Measurements from ENCODE around the gene SGO1. TPM values are rescaled to one million over a fixed set of nuclear protein-coding genes. Genes with fewer than 3 reads are reported as not detected.

Gene SGO1
- total RNA-seq, 2 donors from 2014 or later, result 0.14 TPM; not detected in 1

- no peak for ATAC-seq (ENCODE audit: insufficient number of reproducible peaks, low FRiP score, low read depth)
- no peak for TF ChIP-seq CTCF (IDR thresholded peaks at IDR 0.05)
- no peak overlapping the region for H3K27ac ChIP-seq
- H3K9me3 ChIP-seq, result no peaks in the 10 kb centered on the region
- no peak overlapping the region for H3K4me3 ChIP-seq
- H3K36me3 ChIP-seq, result peaks cover 13% of the 10 kb centered on the region
- peaks cover 0 to 4% of the 10 kb centered on the region in 2 donors for H3K4me1 ChIP-seq (ENCODE audit: control insufficient read depth in 1 of 2, low read depth in 2 of 2)
- DNase-seq (ENCODE audit: low spot score), result no peak
- no peaks in the 10 kb centered on the region for H3K27me3 ChIP-seq (replicated peaks; ENCODE audit: insufficient read depth)
These were observed 60.1 kb downstream of the SGO1 start for GRCh38 chr3:20125897-20126296.

- H3K4me3 ChIP-seq, result no peak overlapping the region
- DNase-seq (ENCODE audit: low spot score), result no peak
- H3K9me3 ChIP-seq, result no peaks in the 10 kb centered on the region
- no peak for TF ChIP-seq CTCF (IDR thresholded peaks at IDR 0.05)
- no peaks in the 10 kb centered on the region for H3K27me3 ChIP-seq (replicated peaks; ENCODE audit: insufficient read depth)
- no peak overlapping the region for H3K27ac ChIP-seq
- no peak for ATAC-seq (ENCODE audit: insufficient number of reproducible peaks, low FRiP score, low read depth)
- H3K4me1 ChIP-seq (ENCODE audit: control insufficient read depth in 1 of 2, low read depth in 2 of 2), result peaks cover 0 to 4% of the 10 kb centered on the region in 2 donors
- H3K36me3 ChIP-seq, result peaks cover 15% of the 10 kb centered on the region
These were observed 60.7 kb downstream of the SGO1 start for GRCh38 chr3:20125289-20125688.

GRCh38 chr3:20123131-20123652 is 62.8 kb downstream of the SGO1 start:
- no peak overlapping the region for H3K27ac ChIP-seq
- no peak for DNase-seq (ENCODE audit: low spot score)
- H3K27me3 ChIP-seq (replicated peaks; ENCODE audit: insufficient read depth), result no peaks in the 10 kb centered on the region
- H3K4me3 ChIP-seq, result no peak overlapping the region
- ATAC-seq (ENCODE audit: insufficient number of reproducible peaks, low FRiP score, low read depth), result no peak
- H3K4me1 ChIP-seq (ENCODE audit: control insufficient read depth in 1 of 2, low read depth in 2 of 2), result no peaks in the 10 kb centered on the region
- H3K36me3 ChIP-seq, result peaks cover 16% of the 10 kb centered on the region
- no peaks in the 10 kb centered on the region for H3K9me3 ChIP-seq
- TF ChIP-seq CTCF (IDR thresholded peaks at IDR 0.05), result no peak

- Histone ChIP-seq H3K9me3 (no peaks in the 10 kb centered on the region), H3K4me3 (no peak overlapping the region), H3K27ac (no peak overlapping the region), H3K4me1 (ENCODE audit: control insufficient read depth in 1 of 2, low read depth in 2 of 2) (no peaks in the 10 kb centered on the region), H3K27me3 (replicated peaks; ENCODE audit: insufficient read depth) (no peaks in the 10 kb centered on the region), H3K36me3 (peaks cover 24% of the 10 kb centered on the region)
- DNase-seq (ENCODE audit: low spot score) (no peak), ATAC-seq (ENCODE audit: insufficient number of reproducible peaks, low FRiP score, low read depth) (no peak)
- no peak for TF ChIP-seq CTCF (IDR thresholded peaks at IDR 0.05)
These were observed 64.9 kb downstream of the SGO1 start for GRCh38 chr3:20121088-20121487.

Other genes with a start within 250 kb of the SGO1 start
- gene RAB5A, start 239.1 kb downstream of the SGO1 start, total RNA-seq, result 10 to 100 TPM; 86.0 to 86.8 TPM
- gene PP2D1, start 173.9 kb downstream of the SGO1 start, total RNA-seq, result not detected
- 10 to 100 TPM; 48.0 to 72.8 TPM for gene KAT2B, start 145.8 kb downstream of the SGO1 start, total RNA-seq